Skeletal muscle tissue (tissue), 4 donors: Measurements from ENCODE around the gene PRKCE. TPM values are rescaled to one million over a fixed set of nuclear protein-coding genes. Genes with fewer than 3 reads are reported as not detected.
A peak's percentile ranks its signal among the peaks of the same experiment; 100 is the strongest.

ENCODE experiments used
- H3K27ac ChIP-seq: one replicate; pipeline ENCODE4 v1.7.0; 2013; ENCODE audit warnings: mild to moderate bottlenecking, low read depth, low read length, inconsistent platforms
- H3K27me3 ChIP-seq, 3 donors: one replicate each; pipeline ENCODE4 v1.7.0; 2013; ENCODE audit warnings: low read length in 3 of 3; ENCODE audit not compliant: control insufficient read depth in 3 of 3, insufficient read depth in 3 of 3
- H3K36me3 ChIP-seq, 3 donors: one replicate each; pipeline ENCODE4 v1.7.0; 2013; ENCODE audit warnings: low read length in 3 of 3; ENCODE audit not compliant: control insufficient read depth in 3 of 3, insufficient read depth in 3 of 3
- H3K4me1 ChIP-seq, 3 donors: one replicate each; pipeline ENCODE4 v1.7.0; 2013; ENCODE audit warnings: low read length in 3 of 3, mild to moderate bottlenecking in 3 of 3; ENCODE audit not compliant: control insufficient read depth in 3 of 3, insufficient read depth in 3 of 3
- H3K4me3 ChIP-seq, 3 donors: one replicate each; pipeline ENCODE4 v1.7.0; 2013; ENCODE audit warnings: low read length in 3 of 3
- H3K9ac ChIP-seq, 3 donors: one replicate each; pipeline ENCODE4 v1.7.0; 2013; ENCODE audit warnings: low read length in 3 of 3, mild to moderate bottlenecking in 3 of 3, moderate library complexity in 2 of 3, low read depth in 1 of 3
- H3K9me3 ChIP-seq, 3 donors: one replicate each; pipeline ENCODE4 v1.7.0; 2013; ENCODE audit warnings: low read length in 3 of 3; ENCODE audit not compliant: control insufficient read depth in 3 of 3
- total RNA-seq: library from RNA; depleted of rRNA; stranded (reverse); fragments of >200 nt; gene quantifications from one replicate; pipeline ENCODE4 v1.2.3, GENCODE V29; 2014
- donor health status: Osteomylitis.

The PRKCE gene
- total RNA-seq, 1 donor from 2014 or later, result 9.4 TPM

- Histone ChIP-seq H3K4me1 (peaks cover 0 to 10% (median 7%) of the 10 kb centered on the region in 3 donors), H3K9ac (no peak overlapping the region), H3K27ac (no peak overlapping the region), H3K4me3 (no peak overlapping the region), H3K27me3 (no peaks in the 10 kb centered on the region), H3K9me3 (no peaks in the 10 kb centered on the region), H3K36me3 (no peaks in the 10 kb centered on the region)
Measured at GRCh38 chr2:45867349-45867748, 215.9 kb downstream of the PRKCE start.

- no peaks in the 10 kb centered on the region for H3K36me3 ChIP-seq
- no peak overlapping the region for H3K4me3 ChIP-seq
- no peaks in the 10 kb centered on the region for H3K9me3 ChIP-seq
- peaks cover 0 to 14% (median 7%) of the 10 kb centered on the region in 3 donors for H3K4me1 ChIP-seq
- no peaks in the 10 kb centered on the region for H3K27me3 ChIP-seq
- no peak overlapping the region for H3K27ac ChIP-seq
- no peak overlapping the region for H3K9ac ChIP-seq
Measured at GRCh38 chr2:45867800-45868199, 216.3 kb downstream of the PRKCE start.

GRCh38 chr2:45869165-45869501 lies 217.7 kb downstream of the PRKCE start:
- H3K4me1 ChIP-seq, result peaks cover 8 to 26% (median 8%) of the 10 kb centered on the region in 3 donors
- no peaks in the 10 kb centered on the region for H3K27me3 ChIP-seq
- H3K9me3 ChIP-seq, result no peaks in the 10 kb centered on the region
- no peaks in the 10 kb centered on the region for H3K36me3 ChIP-seq
- no peak overlapping the region for H3K27ac ChIP-seq
- H3K4me3 ChIP-seq, result no peak overlapping the region
- no peak overlapping the region for H3K9ac ChIP-seq

GRCh38 chr2:45871025-45871424 lies 219.6 kb downstream of the PRKCE start:
- H3K27me3 ChIP-seq, result no peaks in the 10 kb centered on the region
- H3K4me3 ChIP-seq, result no peak overlapping the region
- H3K4me1 ChIP-seq, result peaks cover 9 to 35% (median 9%) of the 10 kb centered on the region in 3 donors
- H3K9ac ChIP-seq, result no peak overlapping the region
- H3K27ac ChIP-seq, result no peak overlapping the region
- H3K36me3 ChIP-seq, result no peaks in the 10 kb centered on the region
- H3K9me3 ChIP-seq, result no peaks in the 10 kb centered on the region

GRCh38 chr2:45871541-45871940 lies 220.1 kb downstream of the PRKCE start:
- peaks cover 0 to 2% (median 0%) of the 10 kb centered on the region in 3 donors for H3K9me3 ChIP-seq
- H3K4me3 ChIP-seq, result no peak overlapping the region
- peaks cover 9 to 35% (median 9%) of the 10 kb centered on the region in 3 donors for H3K4me1 ChIP-seq
- H3K27ac ChIP-seq, result no peak overlapping the region
- no peak overlapping the region for H3K9ac ChIP-seq
- H3K27me3 ChIP-seq, result no peaks in the 10 kb centered on the region
- H3K36me3 ChIP-seq, result no peaks in the 10 kb centered on the region

GRCh38 chr2:45872211-45872610 lies 220.7 kb downstream of the PRKCE start:
- peaks cover 0 to 2% (median 0%) of the 10 kb centered on the region in 3 donors for H3K9me3 ChIP-seq
- no peaks in the 10 kb centered on the region for H3K27me3 ChIP-seq
- H3K36me3 ChIP-seq, result no peaks in the 10 kb centered on the region
- no peak overlapping the region for H3K9ac ChIP-seq
- H3K4me3 ChIP-seq, result no peak overlapping the region
- no peak overlapping the region for H3K27ac ChIP-seq
- H3K4me1 ChIP-seq, result peaks cover 9 to 35% (median 9%) of the 10 kb centered on the region in 3 donors

- H3K27me3 ChIP-seq, result no peaks in the 10 kb centered on the region
- H3K36me3 ChIP-seq, result no peaks in the 10 kb centered on the region
- peaks cover 0 to 2% (median 0%) of the 10 kb centered on the region in 3 donors for H3K9me3 ChIP-seq
- peak overlapping the region; percentile 48 for H3K27ac ChIP-seq
- H3K4me3 ChIP-seq, result no peak overlapping the region
- H3K4me1 ChIP-seq, result peaks cover 9 to 35% (median 9%) of the 10 kb centered on the region in 3 donors
- no peak overlapping the region for H3K9ac ChIP-seq
Measured at GRCh38 chr2:45874344-45874743, 222.9 kb downstream of the PRKCE start.

- Histone ChIP-seq H3K4me1 (peaks cover 5 to 31% (median 9%) of the 10 kb centered on the region in 3 donors), H3K9ac (no peak overlapping the region), H3K27me3 (no peaks in the 10 kb centered on the region), H3K36me3 (no peaks in the 10 kb centered on the region), H3K4me3 (no peak overlapping the region), H3K27ac (no peak overlapping the region), H3K9me3 (peaks cover 0 to 2% (median 0%) of the 10 kb centered on the region in 3 donors)
Measured at GRCh38 chr2:45876611-45877010, 225.1 kb downstream of the PRKCE start.

- Histone ChIP-seq H3K36me3 (no peaks in the 10 kb centered on the region), H3K9me3 (peaks cover 0 to 2% (median 0%) of the 10 kb centered on the region in 3 donors), H3K27ac (no peak overlapping the region), H3K27me3 (no peaks in the 10 kb centered on the region), H3K4me1 (peaks cover 17 to 33% (median 19%) of the 10 kb centered on the region in 3 donors), H3K4me3 (no peak overlapping the region), H3K9ac (no peak overlapping the region)
Measured at GRCh38 chr2:45879406-45879805, 227.9 kb downstream of the PRKCE start.

- Histone ChIP-seq H3K4me1 (peaks cover 19 to 28% (median 20%) of the 10 kb centered on the region in 3 donors), H3K27ac (no peak overlapping the region), H3K4me3 (no peak overlapping the region)
Measured at GRCh38 chr2:45879936-45880335, 228.5 kb downstream of the PRKCE start.

More at GRCh38 chr2:45879936-45880335, 228.5 kb downstream of the PRKCE start:
- no peaks in the 10 kb centered on the region for H3K27me3 ChIP-seq
- H3K9ac ChIP-seq, result no peak overlapping the region
- H3K36me3 ChIP-seq, result no peaks in the 10 kb centered on the region
- H3K9me3 ChIP-seq, result peaks cover 0 to 2% (median 0%) of the 10 kb centered on the region in 3 donors
